ENCODE results near the gene ALDH8A1.

ALDH8A1 gene, protein sequence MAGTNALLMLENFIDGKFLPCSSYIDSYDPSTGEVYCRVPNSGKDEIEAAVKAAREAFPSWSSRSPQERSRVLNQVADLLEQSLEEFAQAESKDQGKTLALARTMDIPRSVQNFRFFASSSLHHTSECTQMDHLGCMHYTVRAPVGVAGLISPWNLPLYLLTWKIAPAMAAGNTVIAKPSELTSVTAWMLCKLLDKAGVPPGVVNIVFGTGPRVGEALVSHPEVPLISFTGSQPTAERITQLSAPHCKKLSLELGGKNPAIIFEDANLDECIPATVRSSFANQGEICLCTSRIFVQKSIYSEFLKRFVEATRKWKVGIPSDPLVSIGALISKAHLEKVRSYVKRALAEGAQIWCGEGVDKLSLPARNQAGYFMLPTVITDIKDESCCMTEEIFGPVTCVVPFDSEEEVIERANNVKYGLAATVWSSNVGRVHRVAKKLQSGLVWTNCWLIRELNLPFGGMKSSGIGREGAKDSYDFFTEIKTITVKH

DNA sequence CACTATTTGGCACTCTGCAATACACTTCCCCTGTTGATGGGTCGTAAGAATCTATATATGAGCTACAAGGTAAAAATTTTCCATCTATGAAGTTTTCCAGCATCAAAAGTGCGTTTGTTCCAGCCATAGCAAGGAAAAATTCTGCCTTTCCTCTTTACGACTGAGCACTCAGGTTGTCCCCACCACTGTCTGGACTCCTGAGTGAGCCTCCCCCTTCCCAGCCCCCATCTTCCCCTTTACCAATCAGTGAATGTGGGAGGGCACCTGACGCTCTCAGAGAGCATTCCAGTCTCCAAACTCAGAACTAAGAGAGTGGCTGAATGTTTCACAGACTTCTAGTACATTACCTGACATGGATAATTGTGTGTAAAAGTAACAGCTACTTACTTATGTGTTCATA is at the start of gene ALDH8A1:
Gene ALDH8A1 (minus strand): TSS at position 175 of the 400 bp plus-strand sequence. CDS start 48 bp downstream, at position 127.
- H3K27ac ChIP-seq: no peak within 1 kb of the TSS
- TF ChIP-seq, protein P1, sequence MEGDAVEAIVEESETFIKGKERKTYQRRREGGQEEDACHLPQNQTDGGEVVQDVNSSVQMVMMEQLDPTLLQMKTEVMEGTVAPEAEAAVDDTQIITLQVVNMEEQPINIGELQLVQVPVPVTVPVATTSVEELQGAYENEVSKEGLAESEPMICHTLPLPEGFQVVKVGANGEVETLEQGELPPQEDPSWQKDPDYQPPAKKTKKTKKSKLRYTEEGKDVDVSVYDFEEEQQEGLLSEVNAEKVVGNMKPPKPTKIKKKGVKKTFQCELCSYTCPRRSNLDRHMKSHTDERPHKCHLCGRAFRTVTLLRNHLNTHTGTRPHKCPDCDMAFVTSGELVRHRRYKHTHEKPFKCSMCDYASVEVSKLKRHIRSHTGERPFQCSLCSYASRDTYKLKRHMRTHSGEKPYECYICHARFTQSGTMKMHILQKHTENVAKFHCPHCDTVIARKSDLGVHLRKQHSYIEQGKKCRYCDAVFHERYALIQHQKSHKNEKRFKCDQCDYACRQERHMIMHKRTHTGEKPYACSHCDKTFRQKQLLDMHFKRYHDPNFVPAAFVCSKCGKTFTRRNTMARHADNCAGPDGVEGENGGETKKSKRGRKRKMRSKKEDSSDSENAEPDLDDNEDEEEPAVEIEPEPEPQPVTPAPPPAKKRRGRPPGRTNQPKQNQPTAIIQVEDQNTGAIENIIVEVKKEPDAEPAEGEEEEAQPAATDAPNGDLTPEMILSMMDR (conservative IDR thresholded peaks at IDR 0.05): no peak

DNA sequence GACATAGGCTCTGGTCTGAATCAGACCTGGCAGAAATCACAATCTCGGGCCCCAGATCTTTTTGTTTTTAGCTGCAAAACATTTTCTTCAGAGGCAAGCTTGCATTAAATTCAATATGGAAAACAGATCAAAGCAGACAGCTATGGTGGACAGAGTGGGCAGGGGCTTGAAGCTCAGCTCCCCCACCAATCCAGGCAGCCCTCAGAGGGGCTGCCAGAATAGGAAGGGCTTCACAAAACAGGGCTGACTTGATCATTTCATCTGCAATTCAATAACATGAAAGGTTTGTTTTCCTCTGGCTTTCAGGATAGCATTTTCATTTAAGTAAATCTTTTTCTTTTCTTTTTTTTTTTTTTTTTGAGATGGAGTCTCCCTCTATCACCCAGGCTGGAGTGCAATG is 49.2 kb upstream of the ALDH8A1 start:
- H3K27ac ChIP-seq: no peak overlapping the region
- TF ChIP-seq, protein P1 (conservative IDR thresholded peaks at IDR 0.05): no peak

DNA sequence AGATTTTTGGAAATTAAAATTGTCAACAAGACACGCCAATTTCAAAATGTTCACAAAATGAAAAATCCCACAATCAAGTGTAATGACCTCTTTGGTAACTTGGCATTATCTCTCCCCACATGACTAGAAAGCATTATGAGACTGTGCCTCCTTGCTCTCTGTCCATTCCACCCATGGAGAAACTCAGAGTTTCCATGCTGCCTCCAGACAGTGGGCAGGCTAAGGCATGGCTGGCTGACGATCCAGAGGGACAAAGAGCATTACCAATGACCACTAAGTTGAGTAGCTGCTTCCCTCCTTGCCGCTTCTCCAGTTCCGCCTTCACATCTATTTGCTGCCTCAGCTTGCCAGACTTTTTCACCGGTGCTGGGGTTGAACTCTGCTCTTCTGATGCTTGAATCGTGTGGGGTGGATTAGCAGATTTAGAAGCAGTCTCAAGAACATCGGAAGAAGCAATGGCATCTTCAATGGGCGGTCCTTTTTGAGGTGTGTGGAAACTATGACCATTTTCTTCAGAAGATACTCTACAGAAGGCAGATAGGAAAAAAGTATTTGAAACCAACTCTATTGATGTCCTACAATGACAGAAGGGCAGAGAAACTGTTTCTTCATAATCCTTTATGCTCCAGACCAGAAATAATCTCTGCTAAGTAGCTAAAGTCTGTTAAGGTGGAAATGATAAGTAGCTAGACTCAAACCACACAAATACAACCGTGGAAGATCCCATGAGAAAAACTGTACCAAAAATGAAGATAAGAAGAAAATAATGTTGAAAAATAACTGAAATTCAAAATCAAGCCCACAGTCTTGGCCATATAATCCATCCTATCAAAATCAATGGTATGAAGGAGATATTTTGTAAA is 47.5 kb upstream of the ALDH8A1 start:
- H3K27ac ChIP-seq: no peak overlapping the region

DNA sequence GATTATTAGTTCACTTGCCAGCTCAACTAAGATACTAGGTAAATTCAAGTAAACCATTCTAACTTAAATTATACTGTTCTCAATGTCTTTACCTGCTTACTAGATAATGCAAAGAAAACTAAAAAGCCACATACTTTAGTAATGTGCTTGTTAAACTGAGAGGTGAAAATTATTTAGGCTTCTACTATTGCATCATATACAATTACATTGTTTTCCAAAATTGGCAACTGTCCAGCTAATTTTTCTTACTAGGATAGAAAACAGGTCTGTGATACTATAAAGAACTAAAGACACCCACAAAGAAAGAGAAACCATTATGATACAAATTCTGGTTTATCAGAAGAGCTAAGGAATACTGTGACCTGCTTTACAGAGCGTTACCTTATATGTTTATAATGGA is 45.6 kb upstream of the ALDH8A1 start:
- peak overlapping the region; percentile 44 for H3K27ac ChIP-seq

More for the DNA sequence above, 47.5 kb upstream of the ALDH8A1 start:
- TF ChIP-seq, protein P1 (conservative IDR thresholded peaks at IDR 0.05): no peak

DNA sequence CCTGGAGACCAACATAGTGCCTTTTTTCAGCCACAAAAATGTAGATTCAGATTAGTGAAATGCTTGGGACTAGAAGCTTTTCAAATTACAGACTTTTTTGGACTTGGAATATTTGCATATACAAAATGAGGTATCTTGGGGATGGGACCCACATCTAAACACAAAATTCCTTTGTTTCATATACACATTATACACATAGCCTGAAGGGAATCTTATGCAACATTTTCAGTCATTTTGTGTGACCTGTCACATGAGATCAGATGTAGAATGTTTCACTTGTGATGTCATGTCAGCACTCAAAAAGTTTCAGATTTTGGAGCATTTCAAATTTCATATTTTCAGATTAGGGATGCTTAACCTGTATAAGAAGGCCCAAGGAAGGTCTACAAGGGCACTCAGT is 44.5 kb upstream of the ALDH8A1 start:
- TF ChIP-seq, protein P1 (conservative IDR thresholded peaks at IDR 0.05): no peak
- no peak overlapping the region for H3K27ac ChIP-seq

More for the DNA sequence above, 45.6 kb upstream of the ALDH8A1 start:
- TF ChIP-seq, protein P1 (conservative IDR thresholded peaks at IDR 0.05): no peak

DNA sequence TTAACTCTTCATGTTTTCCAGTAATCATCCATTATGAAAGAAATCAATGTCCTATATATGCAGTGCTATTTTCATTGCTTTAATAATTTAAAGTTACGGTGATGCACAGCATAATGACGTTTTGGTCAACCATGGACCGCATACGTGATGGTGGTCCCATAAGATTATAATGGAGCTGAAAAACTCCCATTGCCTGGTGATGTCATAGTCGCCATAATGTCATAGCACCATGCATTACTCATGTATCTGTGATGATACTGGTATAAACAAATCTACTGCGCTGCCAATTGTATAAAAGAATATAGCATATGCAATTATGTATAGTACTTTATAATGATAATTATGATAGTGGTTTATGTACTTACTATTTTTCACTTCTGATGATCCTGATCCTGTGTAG is 42.3 kb upstream of the ALDH8A1 start:
- no peak overlapping the region for H3K27ac ChIP-seq
- TF ChIP-seq, protein P1 (conservative IDR thresholded peaks at IDR 0.05): no peak

DNA sequence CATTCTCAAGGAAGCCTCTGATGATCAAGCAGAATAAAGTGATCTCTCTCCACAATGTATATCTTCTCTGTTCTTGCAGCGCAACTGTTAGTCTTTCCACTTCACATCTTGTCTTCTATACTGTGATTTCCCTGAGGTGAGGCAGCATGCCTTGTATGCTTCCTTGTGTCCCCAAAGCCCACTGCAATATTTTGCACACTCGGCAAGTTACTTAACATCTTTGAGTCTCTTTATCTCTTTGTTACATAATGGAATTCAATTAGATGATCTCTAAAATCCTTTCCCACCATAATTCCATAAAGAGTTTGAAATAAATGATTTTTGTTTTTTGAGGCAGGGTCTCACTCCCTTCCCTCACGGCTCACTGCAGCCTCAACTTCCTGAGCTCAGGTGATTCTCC is 40.4 kb upstream of the ALDH8A1 start:
- TF ChIP-seq, protein P1 (conservative IDR thresholded peaks at IDR 0.05): no peak
- H3K27ac ChIP-seq: no peak overlapping the region
